Measurements from ENCODE around the gene NUDT16L1.

- TF ChIP-seq, protein P1, sequence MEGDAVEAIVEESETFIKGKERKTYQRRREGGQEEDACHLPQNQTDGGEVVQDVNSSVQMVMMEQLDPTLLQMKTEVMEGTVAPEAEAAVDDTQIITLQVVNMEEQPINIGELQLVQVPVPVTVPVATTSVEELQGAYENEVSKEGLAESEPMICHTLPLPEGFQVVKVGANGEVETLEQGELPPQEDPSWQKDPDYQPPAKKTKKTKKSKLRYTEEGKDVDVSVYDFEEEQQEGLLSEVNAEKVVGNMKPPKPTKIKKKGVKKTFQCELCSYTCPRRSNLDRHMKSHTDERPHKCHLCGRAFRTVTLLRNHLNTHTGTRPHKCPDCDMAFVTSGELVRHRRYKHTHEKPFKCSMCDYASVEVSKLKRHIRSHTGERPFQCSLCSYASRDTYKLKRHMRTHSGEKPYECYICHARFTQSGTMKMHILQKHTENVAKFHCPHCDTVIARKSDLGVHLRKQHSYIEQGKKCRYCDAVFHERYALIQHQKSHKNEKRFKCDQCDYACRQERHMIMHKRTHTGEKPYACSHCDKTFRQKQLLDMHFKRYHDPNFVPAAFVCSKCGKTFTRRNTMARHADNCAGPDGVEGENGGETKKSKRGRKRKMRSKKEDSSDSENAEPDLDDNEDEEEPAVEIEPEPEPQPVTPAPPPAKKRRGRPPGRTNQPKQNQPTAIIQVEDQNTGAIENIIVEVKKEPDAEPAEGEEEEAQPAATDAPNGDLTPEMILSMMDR (IDR thresholded peaks at IDR 0.05; ENCODE audit: low read length), result no peak
- no peak for TF ChIP-seq EZH2 (IDR thresholded peaks at IDR 0.05; ENCODE audit: borderline replicate concordance, low read length)
These were observed 50.0 kb downstream of the NUDT16L1 start for GRCh38 chr16:4743226-4743878.
